MM.1S (cell line): Measurements from ENCODE around the gene RAPGEF6.

Experiments used
- DNase-seq: peaks from one replicate; pipeline ENCODE4 v3.0.0-alpha.2; 2015
- H2AFZ ChIP-seq: fragments of 300-600 bp; sonication (generic); 2 replicates; pipeline ENCODE4 v1.6.0; 2016; ENCODE audit warnings: antibody characterized with exemption, low read length
- H3F3A ChIP-seq: fragments of 300-600 bp; sonication (generic); 2 replicates; pipeline ENCODE4 v1.6.1; 2016; ENCODE audit warnings: mild to moderate bottlenecking, antibody characterized with exemption, low read length, moderate library complexity, mixed read lengths; ENCODE audit not compliant: insufficient read depth
- H3K27ac ChIP-seq: fragments of 300-600 bp; sonication (generic); 2 replicates; pipeline ENCODE4 v1.5.1; 2016; ENCODE audit warnings: mild to moderate bottlenecking, low read length
- H3K27me3 ChIP-seq: fragments of 300-600 bp; sonication (generic); replicated peaks from 2 replicates; pipeline ENCODE4 v1.6.0; 2016; ENCODE audit warnings: low read length; ENCODE audit not compliant: insufficient read depth
- H3K36me3 ChIP-seq: fragments of 300-600 bp; sonication (generic); replicated peaks from 2 replicates; pipeline ENCODE4 v1.6.1; 2016; ENCODE audit warnings: mild to moderate bottlenecking, low read length, mixed read lengths; ENCODE audit not compliant: insufficient read depth
- H3K4me1 ChIP-seq: fragments of 300-600 bp; sonication (generic); 2 replicates; pipeline ENCODE4 v1.6.1; 2016; ENCODE audit warnings: low read length, mixed read lengths
- H3K4me2 ChIP-seq: fragments of 300-600 bp; sonication (generic); 2 replicates; pipeline ENCODE4 v1.6.0; 2016; ENCODE audit warnings: low read depth, low read length
- H3K4me3 ChIP-seq: fragments of 300-600 bp; sonication (generic); 2 replicates; pipeline ENCODE4 v1.5.1; 2016; ENCODE audit warnings: low read length, mixed read lengths
- H3K79me2 ChIP-seq: fragments of 300-600 bp; sonication (generic); 2 replicates; pipeline ENCODE4 v1.6.1; 2016; ENCODE audit warnings: mixed run types, low read length, mixed read lengths
- H3K9ac ChIP-seq: fragments of 300-600 bp; sonication (generic); 2 replicates; pipeline ENCODE4 v1.6.1; 2016; ENCODE audit warnings: low read length, mixed read lengths
- H3K9me2 ChIP-seq: fragments of 300-600 bp; sonication (generic); replicated peaks from 2 replicates; pipeline ENCODE4 v1.6.1; 2016; ENCODE audit warnings: mild to moderate bottlenecking, low read length, mixed read lengths; ENCODE audit not compliant: insufficient read depth
- H3K9me3 ChIP-seq: fragments of 300-600 bp; sonication (generic); replicated peaks from 2 replicates; pipeline ENCODE4 v1.6.1; 2016; ENCODE audit warnings: mild to moderate bottlenecking, low read length, mixed read lengths; ENCODE audit not compliant: insufficient read depth
- H4K20me1 ChIP-seq: fragments of 300-600 bp; sonication (generic); 2 replicates; pipeline ENCODE4 v1.6.1; 2016; ENCODE audit warnings: mild to moderate bottlenecking, low read length, moderate library complexity, mixed read lengths; ENCODE audit not compliant: insufficient read depth
- EZH2 ChIP-seq: fragments of 300-600 bp; sonication (generic); optimal IDR thresholded peaks from 2 replicates; pipeline ENCODE3; 2017; ENCODE audit warnings: low read depth, mild to moderate bottlenecking, antibody characterized with exemption, low read length, mixed read lengths
- EZH2phosphoT487 ChIP-seq: fragments of 300-600 bp; sonication (generic); IDR thresholded peaks from 2 replicates; pipeline ENCODE4 v1.6.1; 2018; ENCODE audit warnings: antibody characterized with exemption, low read length
- TF ChIP-seq, protein P1 (sequence below): fragments of 300-600 bp; sonication (generic); IDR thresholded peaks from 2 replicates; pipeline ENCODE4 v1.5.1; 2016; ENCODE audit warnings: antibody characterized with exemption, low read length, mixed read lengths

Gene RAPGEF6

DNA sequence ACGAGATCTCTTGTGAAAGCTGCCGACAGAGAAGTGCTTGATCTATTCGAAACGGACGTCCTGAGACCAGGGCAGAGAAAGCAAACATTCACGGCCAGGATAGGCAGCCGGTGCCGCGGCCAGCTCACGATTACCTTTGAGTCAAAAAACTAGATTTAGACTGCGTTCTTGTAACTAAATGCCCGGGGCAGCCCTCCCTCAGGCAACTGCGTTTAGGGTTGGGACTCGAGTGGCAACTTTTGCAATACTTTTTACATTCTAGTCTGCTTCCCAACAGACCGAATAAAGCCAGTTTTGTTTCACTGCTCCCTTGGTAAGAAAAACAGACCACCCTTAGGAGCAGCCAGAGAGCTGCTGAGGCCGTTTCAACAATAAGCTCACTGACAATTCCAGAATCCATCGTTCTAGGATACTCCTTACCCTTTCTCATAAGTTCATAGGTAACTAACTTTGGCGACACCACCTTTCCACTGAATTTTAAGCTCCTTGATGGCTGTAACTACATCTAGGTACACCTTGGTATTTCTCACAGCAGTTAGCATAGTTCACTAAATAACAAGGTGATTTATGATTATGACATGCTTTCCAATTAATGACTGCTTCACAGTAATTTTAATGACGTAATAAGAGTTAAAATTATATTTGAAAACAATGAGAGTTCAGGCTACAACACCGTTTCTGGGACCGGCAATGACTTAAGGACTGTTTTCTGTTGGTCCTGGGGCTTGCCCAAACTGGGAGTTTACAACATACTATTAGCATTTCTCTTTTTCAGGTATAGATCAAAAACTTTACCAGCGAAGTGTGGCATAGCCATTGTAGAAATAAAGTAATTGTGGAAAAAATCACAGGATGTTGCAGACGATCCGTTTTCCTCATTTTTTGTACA, 899 bp upstream of the RAPGEF6 start:
- peak overlapping the region; percentile 96 for H3K27ac ChIP-seq
- no peaks in the 10 kb centered on the region for H3K9me2 ChIP-seq
- peak overlapping the region; percentile 79 for H3K4me3 ChIP-seq
- H3K9me3 ChIP-seq, result no peaks in the 10 kb centered on the region
- 0 out of 2 replicates have a peak, but pooled peaks cover 3% of the 10 kb centered on the region for H4K20me1 ChIP-seq
- TF ChIP-seq EZH2 (no peak), EZH2phosphoT487 (no peak)
- TF ChIP-seq, protein P1, sequence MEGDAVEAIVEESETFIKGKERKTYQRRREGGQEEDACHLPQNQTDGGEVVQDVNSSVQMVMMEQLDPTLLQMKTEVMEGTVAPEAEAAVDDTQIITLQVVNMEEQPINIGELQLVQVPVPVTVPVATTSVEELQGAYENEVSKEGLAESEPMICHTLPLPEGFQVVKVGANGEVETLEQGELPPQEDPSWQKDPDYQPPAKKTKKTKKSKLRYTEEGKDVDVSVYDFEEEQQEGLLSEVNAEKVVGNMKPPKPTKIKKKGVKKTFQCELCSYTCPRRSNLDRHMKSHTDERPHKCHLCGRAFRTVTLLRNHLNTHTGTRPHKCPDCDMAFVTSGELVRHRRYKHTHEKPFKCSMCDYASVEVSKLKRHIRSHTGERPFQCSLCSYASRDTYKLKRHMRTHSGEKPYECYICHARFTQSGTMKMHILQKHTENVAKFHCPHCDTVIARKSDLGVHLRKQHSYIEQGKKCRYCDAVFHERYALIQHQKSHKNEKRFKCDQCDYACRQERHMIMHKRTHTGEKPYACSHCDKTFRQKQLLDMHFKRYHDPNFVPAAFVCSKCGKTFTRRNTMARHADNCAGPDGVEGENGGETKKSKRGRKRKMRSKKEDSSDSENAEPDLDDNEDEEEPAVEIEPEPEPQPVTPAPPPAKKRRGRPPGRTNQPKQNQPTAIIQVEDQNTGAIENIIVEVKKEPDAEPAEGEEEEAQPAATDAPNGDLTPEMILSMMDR, result no peak
- no peaks in the 10 kb centered on the region for H3K27me3 ChIP-seq
- peak overlapping the region; percentile 98 for H3K4me2 ChIP-seq
- DNase-seq, result peak; percentile 32
- peaks cover 15% of the 10 kb centered on the region for H3K4me1 ChIP-seq
- peak overlapping the region; percentile 40 for H2AFZ ChIP-seq
- peaks cover 40% of the 10 kb centered on the region for H3K79me2 ChIP-seq
- no peaks in the 10 kb centered on the region for H3K36me3 ChIP-seq
- peak overlapping the region; percentile 93 for H3K9ac ChIP-seq
- H3F3A ChIP-seq, result peaks cover 19% of the 10 kb centered on the region

DNA sequence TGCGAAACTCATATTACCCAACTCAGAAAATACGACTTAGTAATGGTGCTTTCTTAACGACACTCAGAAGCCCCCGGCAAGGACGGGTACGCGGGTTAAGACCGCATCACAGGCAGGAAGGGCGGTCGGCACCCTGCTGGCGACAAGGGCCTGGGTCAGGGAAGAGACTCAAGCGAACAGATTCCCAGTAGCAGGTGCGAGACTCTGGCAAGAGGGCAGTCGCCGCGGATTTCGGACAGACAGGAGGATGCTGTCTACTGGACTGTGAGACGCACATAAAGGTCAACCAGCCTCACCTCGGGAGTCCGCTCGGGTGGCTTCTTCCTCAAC, 398 bp downstream of the RAPGEF6 start:
- Histone ChIP-seq H3K9me3 (no peaks in the 10 kb centered on the region), H3K4me1 (peaks cover 15% of the 10 kb centered on the region), H3K27ac (peak overlapping the region; percentile 96), H2AFZ (peak overlapping the region; percentile 56), H4K20me1 (0 out of 2 replicates have a peak, but pooled peaks cover 3% of the 10 kb centered on the region), H3K27me3 (no peaks in the 10 kb centered on the region), H3K4me3 (peak overlapping the region; percentile 68), H3K4me2 (peak overlapping the region; percentile 66), H3K79me2 (peaks cover 53% of the 10 kb centered on the region), H3K36me3 (no peaks in the 10 kb centered on the region), H3K9me2 (no peaks in the 10 kb centered on the region), H3K9ac (peak overlapping the region; percentile 78), H3F3A (peaks cover 19% of the 10 kb centered on the region)
- no peak for TF ChIP-seq EZH2phosphoT487
- TF ChIP-seq, protein P1, result peak; percentile 21
- no peak for TF ChIP-seq EZH2
- peak; percentile 59 for DNase-seq

DNA sequence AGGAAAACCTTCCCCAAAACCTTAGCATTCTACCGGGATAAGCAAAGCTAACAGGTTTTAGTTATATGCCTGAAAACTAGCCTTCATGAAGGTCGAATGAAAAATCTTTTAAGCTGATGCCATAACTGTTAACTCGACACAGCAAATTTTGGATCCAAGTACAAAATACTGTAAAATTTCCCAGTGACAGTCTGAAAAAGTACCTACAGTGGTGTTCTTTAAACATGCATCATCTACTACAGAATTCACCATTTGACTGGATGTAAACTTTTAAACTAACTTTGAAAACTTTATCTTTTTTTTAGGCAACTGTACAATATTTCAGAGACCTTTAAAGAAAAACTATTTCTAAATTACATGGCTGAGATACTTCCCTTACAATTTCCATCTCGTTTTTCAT, 791 bp downstream of the RAPGEF6 start:
- TF ChIP-seq EZH2phosphoT487, result no peak
- TF ChIP-seq, protein P1, result no peak
- no peak for TF ChIP-seq EZH2
- no peak for DNase-seq
- H3K27ac ChIP-seq, result peak overlapping the region; percentile 96; the same call in 1 of the 2 replicates

More for the DNA sequence above, 791 bp downstream of the RAPGEF6 start:
- Histone ChIP-seq H3K79me2 (peaks cover 57% of the 10 kb centered on the region), H3F3A (peaks cover 19% of the 10 kb centered on the region), H3K27me3 (no peaks in the 10 kb centered on the region), H4K20me1 (0 out of 2 replicates have a peak, but pooled peaks cover 3% of the 10 kb centered on the region), H3K9ac (peak overlapping the region; percentile 78), H3K4me1 (peaks cover 15% of the 10 kb centered on the region), H3K9me2 (no peaks in the 10 kb centered on the region), H2AFZ (peak overlapping the region; percentile 56; the same call in 1 of the 2 replicates), H3K9me3 (no peaks in the 10 kb centered on the region), H3K36me3 (no peaks in the 10 kb centered on the region), H3K4me2 (peak overlapping the region; percentile 66), H3K4me3 (peak overlapping the region; percentile 68)
